ENCODE measurements around the gene ZNF665. TPM values are rescaled to one million over a fixed set of nuclear protein-coding genes. Genes with fewer than 3 reads are reported as not detected.

The ZNF665 gene
- polyA plus RNA-seq, 2 of the 4 experiments (the other 2 are of a cell fraction), result not detected

- 28% methylated on average over 9 of the region's 9 CpGs for WGBS (ENCODE audit: missing lambda C conversion rate)
- POLR2A ChIA-PET, result no interaction called here
- Histone ChIP-seq H3K4me1 (no peaks in the 10 kb centered on the region), H3K9me3 (peaks cover 62% of the 10 kb centered on the region), H3K27ac (no peak overlapping the region), H3K4me3 (no peak overlapping the region), H3K4me2 (no peak overlapping the region)
- CTCF ChIA-PET, result no interaction called here
- ATAC-seq, result no peak
- no peak for DNase-seq (ENCODE audit: low read depth in 1 of 2, low spot score in 1 of 2)
- no peak for FAIRE-seq
- TF ChIP-seq HOXB5 (CRISPR knock-in tag; IDR thresholded peaks at IDR 0.05), result no peak
- no peak for TF ChIP-seq SREBF2 (IDR thresholded peaks at IDR 0.05)
- no peak for TF ChIP-seq ZSCAN20 (CRISPR knock-in tag; IDR thresholded peaks at IDR 0.05)
- no peak for TF ChIP-seq RNF2 (IDR thresholded peaks at IDR 0.05; ENCODE audit: borderline replicate concordance, low read depth)
- TF ChIP-seq TFCP2L1 (CRISPR knock-in tag; IDR thresholded peaks at IDR 0.05), result no peak
- TF ChIP-seq ZFP36 (IDR thresholded peaks at IDR 0.05; ENCODE audit: borderline replicate concordance, partially characterized antibody), result no peak
- TF ChIP-seq CTCF (IDR thresholded peaks at IDR 0.05), result no peak
- TF ChIP-seq ELK1 (IDR thresholded peaks at IDR 0.05; ENCODE audit: low read depth, low read length), result no peak
- TF ChIP-seq PBX3 (IDR thresholded peaks at IDR 0.05), result no peak
- TF ChIP-seq HEYL (CRISPR knock-in tag; IDR thresholded peaks at IDR 0.05), result no peak
- TF ChIP-seq E2F6 (IDR thresholded peaks at IDR 0.05; ENCODE audit: borderline replicate concordance, low read depth), result no peak
- no peak for TF ChIP-seq SMC3 (IDR thresholded peaks at IDR 0.05)
- TF ChIP-seq CHD4 (IDR thresholded peaks at IDR 0.05; ENCODE audit: borderline replicate concordance), result no peak
- TF ChIP-seq CBX8 (IDR thresholded peaks at IDR 0.05), result no peak
- TF ChIP-seq, protein P1, sequence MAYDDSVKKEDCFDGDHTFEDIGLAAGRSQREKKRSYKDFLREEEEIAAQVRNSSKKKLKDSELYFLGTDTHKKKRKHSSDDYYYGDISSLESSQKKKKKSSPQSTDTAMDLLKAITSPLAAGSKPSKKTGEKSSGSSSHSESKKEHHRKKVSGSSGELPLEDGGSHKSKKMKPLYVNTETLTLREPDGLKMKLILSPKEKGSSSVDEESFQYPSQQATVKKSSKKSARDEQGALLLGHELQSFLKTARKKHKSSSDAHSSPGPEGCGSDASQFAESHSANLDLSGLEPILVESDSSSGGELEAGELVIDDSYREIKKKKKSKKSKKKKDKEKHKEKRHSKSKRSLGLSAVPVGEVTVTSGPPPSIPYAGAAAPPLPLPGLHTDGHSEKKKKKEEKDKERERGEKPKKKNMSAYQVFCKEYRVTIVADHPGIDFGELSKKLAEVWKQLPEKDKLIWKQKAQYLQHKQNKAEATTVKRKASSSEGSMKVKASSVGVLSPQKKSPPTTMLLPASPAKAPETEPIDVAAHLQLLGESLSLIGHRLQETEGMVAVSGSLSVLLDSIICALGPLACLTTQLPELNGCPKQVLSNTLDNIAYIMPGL (CRISPR knock-in tag; IDR thresholded peaks at IDR 0.05; ENCODE audit: borderline replicate concordance), result no peak
Measured at GRCh38 chr19:53156850-53157249, 36.3 kb downstream of the ZNF665 start.

- POLR2A ChIA-PET, result no interaction called here
- H3K9me3 ChIP-seq, result peaks cover 67% of the 10 kb centered on the region
- TF ChIP-seq ELK1 (IDR thresholded peaks at IDR 0.05; ENCODE audit: low read depth, low read length) (no peak), SMC3 (IDR thresholded peaks at IDR 0.05) (no peak), PBX3 (IDR thresholded peaks at IDR 0.05) (no peak), POLR2A (IDR thresholded peaks at IDR 0.05; ENCODE audit: low read length) (no peak), CBX8 (IDR thresholded peaks at IDR 0.05) (no peak), RFX5 (IDR thresholded peaks at IDR 0.05) (no peak), JUN (IDR thresholded peaks at IDR 0.05) (no peak), HOXB5 (CRISPR knock-in tag; IDR thresholded peaks at IDR 0.05) (no peak), JUNB (IDR thresholded peaks at IDR 0.05) (no peak), TFCP2L1 (CRISPR knock-in tag; IDR thresholded peaks at IDR 0.05) (no peak), HEYL (CRISPR knock-in tag; IDR thresholded peaks at IDR 0.05) (no peak)
- TF ChIP-seq, protein P1 (CRISPR knock-in tag; IDR thresholded peaks at IDR 0.05; ENCODE audit: borderline replicate concordance), result no peak
- TF ChIP-seq, protein P2, sequence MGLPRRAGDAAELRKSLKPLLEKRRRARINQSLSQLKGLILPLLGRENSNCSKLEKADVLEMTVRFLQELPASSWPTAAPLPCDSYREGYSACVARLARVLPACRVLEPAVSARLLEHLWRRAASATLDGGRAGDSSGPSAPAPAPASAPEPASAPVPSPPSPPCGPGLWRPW (IDR thresholded peaks at IDR 0.05), result no peak
- TF ChIP-seq, protein P3, sequence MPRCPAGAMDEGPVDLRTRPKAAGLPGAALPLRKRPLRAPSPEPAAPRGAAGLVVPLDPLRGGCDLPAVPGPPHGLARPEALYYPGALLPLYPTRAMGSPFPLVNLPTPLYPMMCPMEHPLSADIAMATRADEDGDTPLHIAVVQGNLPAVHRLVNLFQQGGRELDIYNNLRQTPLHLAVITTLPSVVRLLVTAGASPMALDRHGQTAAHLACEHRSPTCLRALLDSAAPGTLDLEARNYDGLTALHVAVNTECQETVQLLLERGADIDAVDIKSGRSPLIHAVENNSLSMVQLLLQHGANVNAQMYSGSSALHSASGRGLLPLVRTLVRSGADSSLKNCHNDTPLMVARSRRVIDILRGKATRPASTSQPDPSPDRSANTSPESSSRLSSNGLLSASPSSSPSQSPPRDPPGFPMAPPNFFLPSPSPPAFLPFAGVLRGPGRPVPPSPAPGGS (IDR thresholded peaks at IDR 0.05), result no peak
Measured at GRCh38 chr19:53147645-53148044, 45.5 kb downstream of the ZNF665 start.

More at GRCh38 chr19:53147645-53148044, 45.5 kb downstream of the ZNF665 start:
- ATAC-seq (no peak), FAIRE-seq (no peak), DNase-seq (ENCODE audit: low read depth in 1 of 2, low spot score in 1 of 2) (no peak)
- CTCF ChIA-PET, result no interaction called here
- H3K4me2 ChIP-seq, result no peak overlapping the region
- no peak overlapping the region for H3K4me3 ChIP-seq
- H3K4me1 ChIP-seq, result no peaks in the 10 kb centered on the region
- no peak overlapping the region for H3K27ac ChIP-seq

All from A549 (cell line).